Nephron (organoid): ENCODE data around the gene DGKI.

Experiments used
- H3K27ac Mint-ChIP-seq, 3 experiments: 2 replicates each; pipeline ENCODE4 v1.8.0; 2020; ENCODE audit warnings: mixed read lengths in 3 of 3, mild to moderate bottlenecking in 2 of 3, moderate library complexity in 1 of 3
- H3K27me3 Mint-ChIP-seq: 2 replicates; pipeline ENCODE4 v1.8.0; 2021; ENCODE audit warnings: low read depth, mild to moderate bottlenecking, moderate library complexity, mixed read lengths
- H3K36me3 Mint-ChIP-seq: 2 replicates; pipeline ENCODE4 v1.8.0; 2020; ENCODE audit warnings: low read depth, mixed read lengths
- H3K4me1 Mint-ChIP-seq: 2 replicates; pipeline ENCODE4 v1.8.0; 2020; ENCODE audit warnings: mixed read lengths
- H3K4me3 Mint-ChIP-seq, 3 experiments: 2 replicates each; pipeline ENCODE4 v1.8.0; 2020; ENCODE audit warnings: mild to moderate bottlenecking in 3 of 3, mixed read lengths in 3 of 3, moderate library complexity in 2 of 3
- H3K9me3 Mint-ChIP-seq: 2 replicates; pipeline ENCODE4 v1.8.0; 2020; ENCODE audit warnings: mixed read lengths
- TF ChIP-seq, protein P1 (sequence below), 3 experiments: fragments of 200-600 bp; sonication (generic); IDR thresholded peaks; one replicate each; pipeline ENCODE4 v1.5.0; 2021; ENCODE audit warnings: antibody characterized with exemption in 3 of 3; ENCODE audit not compliant: unreplicated experiment in 3 of 3

The DGKI gene

GRCh38 chr7:137732168-137732567 lies 114.6 kb downstream of the DGKI start:
- TF ChIP-seq, protein P1, sequence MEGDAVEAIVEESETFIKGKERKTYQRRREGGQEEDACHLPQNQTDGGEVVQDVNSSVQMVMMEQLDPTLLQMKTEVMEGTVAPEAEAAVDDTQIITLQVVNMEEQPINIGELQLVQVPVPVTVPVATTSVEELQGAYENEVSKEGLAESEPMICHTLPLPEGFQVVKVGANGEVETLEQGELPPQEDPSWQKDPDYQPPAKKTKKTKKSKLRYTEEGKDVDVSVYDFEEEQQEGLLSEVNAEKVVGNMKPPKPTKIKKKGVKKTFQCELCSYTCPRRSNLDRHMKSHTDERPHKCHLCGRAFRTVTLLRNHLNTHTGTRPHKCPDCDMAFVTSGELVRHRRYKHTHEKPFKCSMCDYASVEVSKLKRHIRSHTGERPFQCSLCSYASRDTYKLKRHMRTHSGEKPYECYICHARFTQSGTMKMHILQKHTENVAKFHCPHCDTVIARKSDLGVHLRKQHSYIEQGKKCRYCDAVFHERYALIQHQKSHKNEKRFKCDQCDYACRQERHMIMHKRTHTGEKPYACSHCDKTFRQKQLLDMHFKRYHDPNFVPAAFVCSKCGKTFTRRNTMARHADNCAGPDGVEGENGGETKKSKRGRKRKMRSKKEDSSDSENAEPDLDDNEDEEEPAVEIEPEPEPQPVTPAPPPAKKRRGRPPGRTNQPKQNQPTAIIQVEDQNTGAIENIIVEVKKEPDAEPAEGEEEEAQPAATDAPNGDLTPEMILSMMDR (IDR thresholded peaks at IDR 0.05; ENCODE audit: unreplicated experiment in 3 of 3), result no peak
- no peaks in the 10 kb centered on the region for H3K9me3 Mint-ChIP-seq
- no peaks in the 10 kb centered on the region for H3K27me3 Mint-ChIP-seq
- H3K36me3 Mint-ChIP-seq, result no peaks in the 10 kb centered on the region
- no peak overlapping the region for H3K4me3 Mint-ChIP-seq
- no peaks in the 10 kb centered on the region for H3K4me1 Mint-ChIP-seq
- H3K27ac Mint-ChIP-seq, result no peak overlapping the region

- no peak overlapping the region for H3K27ac Mint-ChIP-seq
- no peaks in the 10 kb centered on the region for H3K9me3 Mint-ChIP-seq
- no peaks in the 10 kb centered on the region for H3K27me3 Mint-ChIP-seq
- TF ChIP-seq, protein P1 (IDR thresholded peaks at IDR 0.05; ENCODE audit: unreplicated experiment in 3 of 3), result no peak
- H3K36me3 Mint-ChIP-seq, result no peaks in the 10 kb centered on the region
- H3K4me1 Mint-ChIP-seq, result no peaks in the 10 kb centered on the region
- H3K4me3 Mint-ChIP-seq, result no peak overlapping the region
Observed at GRCh38 chr7:137731436-137731835, 115.3 kb downstream of the DGKI start.

- Mint-ChIP-seq H3K27ac (no peak overlapping the region), H3K4me1 (no peaks in the 10 kb centered on the region), H3K36me3 (no peaks in the 10 kb centered on the region), H3K4me3 (no peak overlapping the region), H3K27me3 (no peaks in the 10 kb centered on the region), H3K9me3 (peaks cover under 1% of the 10 kb centered on the region)
- TF ChIP-seq, protein P1 (IDR thresholded peaks at IDR 0.05; ENCODE audit: unreplicated experiment in 3 of 3), result no peak
Observed at GRCh38 chr7:137728426-137728825, 118.3 kb downstream of the DGKI start.

DNA sequence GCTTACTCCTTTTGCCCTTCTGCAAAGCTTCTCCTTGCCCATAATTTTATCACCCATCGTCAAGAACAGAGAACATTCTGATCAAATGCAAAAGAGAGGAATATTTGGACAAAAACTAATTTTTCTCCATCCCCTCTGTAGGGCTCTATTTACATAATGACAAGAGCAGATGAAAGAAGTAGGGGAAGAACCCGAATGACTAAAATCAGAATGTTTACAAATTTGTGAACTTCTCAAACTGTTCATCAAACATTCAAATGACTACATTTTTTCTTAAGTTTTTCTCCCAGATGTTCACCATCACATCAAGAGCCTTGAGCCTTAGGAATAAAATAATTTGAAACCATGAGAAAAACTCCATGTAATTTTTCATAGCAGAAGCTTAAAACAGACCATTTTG lies 119.4 kb downstream of the DGKI start:
- Mint-ChIP-seq H3K27me3 (no peaks in the 10 kb centered on the region), H3K4me3 (no peak overlapping the region), H3K36me3 (no peaks in the 10 kb centered on the region), H3K9me3 (peaks cover 2% of the 10 kb centered on the region), H3K27ac (no peak overlapping the region), H3K4me1 (no peaks in the 10 kb centered on the region)
- TF ChIP-seq, protein P1 (IDR thresholded peaks at IDR 0.05; ENCODE audit: unreplicated experiment in 3 of 3), result no peak

- H3K36me3 Mint-ChIP-seq, result no peaks in the 10 kb centered on the region
- TF ChIP-seq, protein P1 (IDR thresholded peaks at IDR 0.05; ENCODE audit: unreplicated experiment in 3 of 3), result no peak
- H3K27me3 Mint-ChIP-seq, result peaks cover 4% of the 10 kb centered on the region
- no peaks in the 10 kb centered on the region for H3K4me1 Mint-ChIP-seq
- H3K9me3 Mint-ChIP-seq, result peaks cover under 1% of the 10 kb centered on the region
- H3K4me3 Mint-ChIP-seq, result no peak overlapping the region
- H3K27ac Mint-ChIP-seq, result no peak overlapping the region
Observed at GRCh38 chr7:137718355-137718754, 128.4 kb downstream of the DGKI start.

DNA sequence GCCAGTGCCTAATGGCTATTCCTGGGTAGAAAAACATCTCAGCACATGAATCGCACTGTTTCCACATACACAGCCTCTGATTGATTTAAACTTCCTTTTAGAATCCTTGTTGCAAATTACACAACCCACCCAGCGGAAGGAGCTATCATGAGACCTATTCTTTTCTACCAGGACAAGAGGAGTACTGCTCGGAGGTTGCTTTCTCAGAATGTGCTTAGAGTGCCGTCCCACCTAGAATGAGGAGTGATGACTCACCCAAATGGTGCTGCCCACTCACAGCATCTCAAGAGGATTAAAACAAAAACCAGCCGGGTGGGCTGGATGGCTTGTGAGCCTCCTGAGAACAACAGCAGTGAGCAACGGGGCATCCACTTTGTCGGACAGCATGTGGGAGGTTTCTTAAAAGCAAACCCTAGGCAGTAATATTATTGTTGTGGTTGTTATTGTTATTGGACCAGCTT lies 128.9 kb downstream of the DGKI start:
- TF ChIP-seq, protein P1 (IDR thresholded peaks at IDR 0.05; ENCODE audit: unreplicated experiment in 3 of 3), result no peak
- Mint-ChIP-seq H3K27me3 (peaks cover 4% of the 10 kb centered on the region), H3K27ac (no peak overlapping the region), H3K4me3 (no peak overlapping the region), H3K4me1 (no peaks in the 10 kb centered on the region), H3K36me3 (no peaks in the 10 kb centered on the region), H3K9me3 (no peaks in the 10 kb centered on the region)
